ENCODE data around the gene CASKIN2.
"Not testable (repeated sequence)": the region's sequence is repeated elsewhere in the genome, so short reads cannot be mapped to it uniquely, and the experiment has no call there.

Gene CASKIN2

DNA sequence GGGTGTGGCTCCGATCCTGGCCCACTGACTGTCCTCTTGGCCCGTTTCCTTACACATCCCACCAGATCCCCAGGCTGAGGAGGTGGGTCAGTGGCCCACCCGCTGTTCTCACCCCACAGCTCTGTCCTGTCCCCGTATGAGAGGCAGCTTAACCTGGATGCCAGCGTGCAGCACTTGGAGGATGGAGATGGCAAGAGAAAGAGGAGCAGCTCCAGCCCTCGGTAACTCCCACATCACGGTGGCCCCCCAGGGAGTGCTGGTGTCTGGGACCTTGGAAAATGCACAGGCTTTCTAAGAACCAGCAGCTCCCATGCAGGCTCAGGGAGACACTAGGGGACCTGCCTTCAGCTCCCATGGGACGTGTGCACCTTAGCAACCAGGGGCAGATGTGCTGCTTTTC, 6.0 kb upstream of the CASKIN2 start:
- no peak for DNase-seq (ENCODE audit: low spot score)

DNA sequence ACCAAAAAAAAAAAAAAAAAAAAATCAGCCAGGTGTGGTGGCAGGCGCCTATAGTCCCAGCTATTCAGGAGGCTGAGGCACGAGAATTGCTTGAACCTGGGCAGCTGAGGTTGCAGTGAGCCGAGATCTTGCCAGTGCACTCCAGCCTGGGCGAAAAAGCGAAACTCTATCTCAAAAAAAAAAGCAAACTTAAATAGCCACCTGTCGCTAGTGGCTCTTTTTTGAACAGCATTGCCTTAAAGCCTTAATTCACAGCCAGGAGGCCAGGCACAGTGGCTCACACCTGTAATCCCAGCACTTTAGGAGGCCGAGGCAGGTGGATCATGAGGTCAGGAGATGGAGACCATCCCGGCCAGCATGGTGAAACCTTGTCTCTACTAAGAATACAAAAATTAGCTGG, 5.1 kb upstream of the CASKIN2 start:
- DNase-seq (ENCODE audit: low spot score) = not testable (repeated sequence)

GRCh38 chr17:75518983-75519537, 3.7 kb upstream of the CASKIN2 start:
- no peak for DNase-seq (ENCODE audit: low spot score)

- no peak for DNase-seq (ENCODE audit: low spot score)
These were observed 2.9 kb upstream of the CASKIN2 start for GRCh38 chr17:75518201-75518600.

DNA sequence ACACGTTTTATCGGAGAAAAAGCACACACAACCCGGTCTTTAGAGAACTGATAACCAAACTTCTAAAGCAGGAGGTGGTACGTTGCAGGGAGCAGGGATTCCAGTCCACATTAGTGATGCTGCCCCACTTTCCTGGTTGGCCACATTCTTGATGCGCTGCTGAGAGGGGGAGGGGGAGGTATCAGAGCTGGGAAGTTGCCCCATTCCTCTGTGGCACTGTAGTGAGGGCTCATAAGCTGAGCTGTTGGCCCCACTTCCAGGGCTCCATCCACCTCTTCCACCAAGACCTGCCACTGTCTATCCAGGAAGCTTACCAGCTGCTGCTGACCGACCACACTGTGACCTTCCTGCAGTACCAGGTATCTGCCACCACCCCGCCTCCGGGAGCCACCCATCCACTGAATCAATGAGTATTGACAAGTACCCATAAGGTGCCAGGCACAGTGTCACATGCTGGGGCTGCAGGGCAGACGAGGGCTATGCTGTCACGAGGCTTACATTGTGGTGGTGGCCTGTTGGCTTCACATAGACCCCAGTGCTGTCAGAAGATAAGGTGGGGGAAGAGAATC, 2.0 kb upstream of the CASKIN2 start:
- DNase-seq (ENCODE audit: low spot score) = no peak

DNA sequence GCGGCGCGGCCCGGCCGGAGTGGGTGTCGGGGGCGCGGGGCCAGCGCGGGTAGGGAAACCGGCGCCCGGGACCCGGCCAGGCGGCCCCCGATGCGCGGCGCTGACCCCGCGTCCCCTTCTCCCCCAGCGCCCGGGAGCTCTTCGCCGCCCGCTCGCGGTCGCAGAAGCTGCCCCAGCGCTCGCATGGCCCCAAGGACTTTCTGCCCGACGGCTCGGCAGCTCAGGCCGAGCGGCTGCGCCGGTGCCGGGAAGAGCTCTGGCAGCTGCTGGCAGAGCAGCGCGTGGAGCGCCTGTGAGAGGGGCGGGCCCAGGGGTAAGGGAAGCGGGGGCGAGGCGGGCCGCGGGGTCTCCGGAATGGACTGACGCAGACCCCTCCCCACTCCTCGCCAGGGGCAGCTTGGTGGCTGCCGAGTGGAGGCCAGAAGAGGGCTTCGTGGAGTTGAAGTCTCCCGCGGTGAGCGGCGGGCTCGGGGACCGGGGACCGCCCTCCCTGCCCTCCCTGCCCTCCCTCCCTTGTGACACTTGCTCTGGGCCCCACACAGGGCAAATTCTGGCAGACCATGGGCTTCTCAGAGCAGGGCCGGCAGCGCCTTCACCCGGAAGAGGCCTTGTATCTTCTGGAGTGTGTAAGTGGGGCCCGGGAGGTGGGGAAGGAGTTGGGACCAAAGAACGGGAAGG, 1.4 kb upstream of the CASKIN2 start:
- no peak for DNase-seq (ENCODE audit: low spot score)

DNA sequence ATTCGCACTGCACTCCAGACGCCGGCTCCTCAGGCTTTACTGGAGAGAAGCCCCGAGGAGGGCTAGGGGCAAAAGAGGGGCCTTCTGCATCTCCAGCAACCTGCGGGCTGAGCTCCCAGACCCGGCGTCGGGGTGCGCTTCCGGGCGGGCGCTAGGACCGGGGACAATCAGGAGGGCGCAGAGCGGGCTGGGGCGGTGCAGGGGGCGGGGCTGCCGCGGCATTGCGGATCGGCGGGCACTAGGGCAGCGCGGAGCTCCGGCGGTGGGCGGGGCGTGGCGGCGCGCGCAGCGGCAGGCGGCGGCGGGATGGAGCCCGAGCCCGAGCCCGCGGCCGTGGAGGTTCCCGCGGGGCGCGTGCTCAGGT, 900 bp upstream of the CASKIN2 start, which contains the start of gene TSEN54:
TSEN54 (plus strand) TSS at position 274 of the 364 bp plus-strand sequence; CDS start at position 307, 33 bp downstream.
- DNase-seq (ENCODE audit: low spot score) = peak; percentile 100

DNA sequence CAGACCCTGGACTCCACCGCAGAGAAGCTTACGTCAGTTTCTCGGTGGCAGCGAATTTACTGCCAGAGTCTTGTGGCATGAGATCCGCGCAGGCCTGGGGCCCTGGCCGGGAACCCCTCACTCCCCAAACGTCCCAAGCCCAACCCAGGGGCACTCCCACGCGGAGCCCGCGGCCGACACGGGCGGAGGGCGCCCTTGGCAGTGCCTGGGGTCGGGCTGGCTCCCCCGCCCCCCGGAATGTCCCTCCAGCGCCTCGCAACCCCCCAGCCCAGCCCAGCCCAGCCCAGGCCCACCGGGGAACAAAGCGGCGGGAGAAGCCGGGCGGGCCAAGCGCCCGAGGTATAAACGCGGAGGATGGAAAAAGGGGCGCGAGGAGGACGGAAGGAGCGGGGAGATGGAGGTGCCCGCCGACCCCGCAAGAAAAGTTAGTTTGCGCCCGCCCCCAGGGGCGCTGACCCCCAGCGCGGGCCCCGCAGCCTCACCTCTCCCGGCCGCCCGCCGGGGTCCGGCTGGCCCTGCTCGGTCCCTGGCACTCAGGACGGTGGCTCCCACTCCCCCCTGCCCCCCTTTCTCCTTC, 330 bp downstream of the CASKIN2 start:
- peak; percentile 75 for DNase-seq (ENCODE audit: low spot score)

- no peak for DNase-seq (ENCODE audit: low spot score)
These were observed 928 bp downstream of the CASKIN2 start for GRCh38 chr17:75514299-75514918.

DNA sequence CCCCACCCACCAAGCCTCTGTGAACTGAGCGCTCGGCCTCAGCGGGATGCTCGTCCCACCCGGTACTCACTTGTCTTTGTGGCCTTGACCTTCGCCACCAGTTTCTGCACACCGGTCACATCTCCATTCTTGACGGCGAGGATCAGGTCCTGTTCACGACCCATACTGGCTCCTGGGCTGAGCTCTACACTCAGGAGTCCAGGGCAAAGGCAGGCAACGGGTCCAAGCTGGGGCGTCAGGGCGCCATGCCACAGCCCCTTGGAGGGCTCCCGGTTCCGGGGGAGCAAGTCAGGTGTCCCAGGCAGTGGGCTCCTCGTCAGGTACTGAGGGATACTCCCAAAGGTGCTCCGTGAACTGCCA, 1.7 kb downstream of the CASKIN2 start:
- DNase-seq (ENCODE audit: low spot score) = no peak

DNA sequence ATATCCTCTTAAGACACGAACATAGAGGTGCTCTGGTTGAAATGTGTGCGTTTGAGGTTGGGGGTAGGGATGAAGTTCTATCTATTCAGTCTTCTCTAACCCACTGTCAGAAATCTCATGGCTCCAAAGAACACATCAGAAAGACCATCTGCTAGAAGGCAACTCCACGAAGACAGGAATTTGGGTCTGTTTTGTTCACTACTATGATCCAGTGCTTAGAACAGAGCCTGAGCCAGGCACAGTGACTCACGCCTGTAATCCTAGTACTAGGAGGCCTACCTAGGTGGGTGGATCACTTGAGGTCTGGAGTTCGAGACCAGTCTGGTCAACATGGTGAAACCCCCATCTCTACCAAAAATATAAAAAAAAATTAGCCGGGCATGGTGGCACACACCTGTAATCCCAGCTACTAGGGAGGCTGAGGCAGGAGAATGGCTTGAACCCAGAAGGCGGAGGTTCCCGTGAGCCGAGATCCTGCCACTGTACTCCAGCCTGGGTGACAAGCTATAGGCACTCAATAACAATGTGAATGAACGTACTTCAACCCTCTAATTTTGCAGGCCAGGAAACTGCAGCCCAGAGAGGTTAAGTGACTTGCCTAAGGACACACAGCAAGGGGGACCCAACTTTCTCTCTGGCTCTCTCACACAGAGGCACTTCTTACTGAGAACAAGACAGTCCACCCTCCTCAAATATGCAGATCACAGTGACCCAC, 2.3 kb downstream of the CASKIN2 start:
- DNase-seq (ENCODE audit: low spot score) = no peak

- DNase-seq (ENCODE audit: low spot score) = no peak
These were observed 3.4 kb downstream of the CASKIN2 start for GRCh38 chr17:75511610-75512575.

DNA sequence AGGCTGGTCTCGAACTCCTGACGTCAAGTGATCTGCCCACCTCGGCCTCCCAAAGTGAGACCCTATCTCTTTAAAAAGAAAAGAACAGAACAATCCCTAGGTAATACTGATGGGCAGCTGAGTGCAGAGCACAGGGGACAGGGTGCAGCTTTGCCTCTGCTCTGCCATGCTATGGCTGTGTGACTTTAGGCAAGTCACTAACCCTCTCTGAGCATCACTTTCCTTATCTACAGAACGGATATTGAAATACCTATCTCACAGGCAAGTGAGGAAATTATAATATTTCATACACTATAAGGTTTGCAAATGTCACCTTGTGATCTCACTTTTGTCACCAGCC, 4.1 kb downstream of the CASKIN2 start:
- DNase-seq (ENCODE audit: low spot score) = no peak

- no peak for DNase-seq (ENCODE audit: low spot score)
These were observed 5.6 kb downstream of the CASKIN2 start for GRCh38 chr17:75509528-75510258.

DNA sequence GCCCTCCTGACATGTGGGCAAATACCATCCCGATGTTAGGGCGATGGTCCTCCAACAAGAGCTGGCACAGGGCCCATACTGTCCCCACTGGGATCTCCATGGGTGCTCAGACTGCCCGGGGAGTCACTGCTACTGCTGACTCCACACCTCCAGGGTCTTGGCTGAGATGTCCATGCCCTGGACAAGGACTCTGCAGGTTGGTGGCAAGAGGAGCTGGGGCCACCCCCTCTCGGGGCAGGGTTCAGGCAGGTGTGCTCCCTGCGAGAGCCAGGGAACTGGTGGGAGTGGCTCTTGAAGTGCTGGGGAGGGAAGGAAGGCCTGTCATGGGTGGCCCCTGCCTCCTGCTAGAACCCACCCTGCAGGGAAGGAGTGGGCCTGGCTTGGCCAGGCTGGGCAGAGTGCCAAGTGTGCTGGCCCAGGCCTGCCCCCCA, 6.4 kb downstream of the CASKIN2 start:
- no peak for DNase-seq (ENCODE audit: low spot score)

GRCh38 chr17:75507733-75508719, 7.3 kb downstream of the CASKIN2 start:
- DNase-seq (ENCODE audit: low spot score) = no peak

DNA sequence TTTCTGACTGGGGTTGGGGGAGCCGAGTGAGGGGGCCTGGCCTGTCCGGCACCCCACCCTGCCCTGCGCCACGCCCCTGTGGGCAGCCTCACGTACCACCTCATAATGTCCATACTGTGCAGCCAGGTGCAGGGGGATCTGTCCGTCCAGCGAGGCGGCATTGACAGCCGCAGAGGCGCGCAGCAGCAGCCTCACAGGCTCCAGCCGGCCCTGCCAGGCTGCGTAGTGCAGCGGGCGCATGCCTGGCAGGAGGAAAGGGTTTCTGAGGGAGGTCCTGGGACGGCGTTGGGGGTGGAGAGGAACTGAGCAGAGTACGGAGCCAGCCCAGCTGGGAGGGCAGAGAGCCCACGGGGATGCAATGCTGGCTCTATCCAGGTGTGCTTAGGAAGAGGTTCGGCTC, 8.4 kb downstream of the CASKIN2 start:
- no peak for DNase-seq (ENCODE audit: low spot score)

DNA sequence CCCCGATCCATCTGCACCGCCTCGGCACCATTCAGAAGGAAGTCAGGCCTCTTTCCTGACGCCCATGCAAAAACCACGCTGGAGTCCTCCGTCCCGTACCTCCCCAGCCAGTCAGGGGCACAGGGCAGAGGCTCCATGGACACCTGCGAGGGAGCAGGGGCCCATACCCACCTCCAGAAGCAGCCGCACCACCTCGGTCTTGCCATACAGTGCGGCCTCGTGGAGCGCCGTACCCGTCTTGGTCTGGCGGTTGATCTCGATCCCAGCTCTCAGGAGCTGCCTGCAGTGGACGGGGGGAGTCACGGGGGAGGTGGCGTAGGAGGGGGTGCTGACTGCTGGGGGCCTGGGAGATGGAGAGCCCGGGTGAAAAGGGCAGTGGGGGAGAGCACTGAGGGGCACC, 9.2 kb downstream of the CASKIN2 start:
- no peak for DNase-seq (ENCODE audit: low spot score)

DNA sequence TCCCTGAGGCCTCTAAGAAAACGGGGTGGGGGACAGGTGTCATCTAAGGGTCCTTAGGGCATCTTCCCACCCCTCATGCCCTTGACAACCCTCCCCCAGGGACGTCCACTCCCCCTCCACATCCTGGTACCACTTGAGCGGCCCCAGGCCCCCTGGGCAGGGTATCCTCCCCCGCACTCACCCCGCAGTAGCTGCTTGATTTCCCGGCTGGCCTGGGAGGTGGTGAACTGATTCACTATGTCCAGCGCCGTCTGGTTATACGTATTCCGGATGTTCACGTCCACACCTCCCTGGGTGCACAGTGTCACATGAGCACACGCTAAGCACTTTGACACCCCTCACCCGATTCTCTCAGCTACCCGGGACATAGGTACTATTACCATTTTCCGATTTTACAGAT, 9.7 kb downstream of the CASKIN2 start:
- no peak for DNase-seq (ENCODE audit: low spot score)

DNA sequence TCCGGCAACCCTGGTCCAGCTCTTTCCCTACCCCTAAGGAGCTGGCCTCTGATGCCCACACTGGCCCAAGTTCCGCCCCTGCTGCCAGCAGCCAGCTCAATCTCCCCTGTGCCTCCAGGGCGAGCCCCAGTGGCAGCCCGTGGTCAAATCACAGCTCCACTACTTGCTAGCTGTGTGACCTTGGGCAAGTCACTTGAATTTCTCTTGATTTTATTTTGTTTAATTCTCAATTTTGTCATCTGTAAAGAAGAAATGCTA, 10.3 kb downstream of the CASKIN2 start:
- no peak for DNase-seq (ENCODE audit: low spot score)

Measured in D341Med (cell line).